HepG2 (cell line): ENCODE measurements around the gene EGR1. TPM values are rescaled to one million over a fixed set of nuclear protein-coding genes. Genes with fewer than 3 reads are reported as not detected.

Experiments
- ELF1 ChIP-seq: sonication (generic); formaldehyde crosslinking; IDR thresholded peaks from 2 replicates; pipeline ENCODE4 v1.4.0; 2020; ENCODE audit warnings: missing genetic modification reagents
- KDM4B ChIP-seq: sonication (generic); formaldehyde crosslinking; IDR thresholded peaks from 2 replicates; pipeline ENCODE4 v1.4.0; 2020; ENCODE audit warnings: missing genetic modification reagents
- KMT2B ChIP-seq: IDR thresholded peaks from 2 replicates; pipeline ENCODE4 v1.6.1; 2016; ENCODE audit warnings: missing genetic modification reagents, missing compliant biosample characterization
- NCOA5 ChIP-seq: sonication (generic); formaldehyde crosslinking; IDR thresholded peaks from 2 replicates; pipeline ENCODE4 v1.4.0; 2020; ENCODE audit warnings: missing genetic modification reagents
- NKX3-1 ChIP-seq: sonication (generic); formaldehyde crosslinking; IDR thresholded peaks from 2 replicates; pipeline ENCODE4 v1.5.0; 2020; ENCODE audit warnings: missing genetic modification reagents
- PITX1 ChIP-seq: sonication (generic); formaldehyde crosslinking; IDR thresholded peaks from 2 replicates; pipeline ENCODE4 v1.5.1; 2020; ENCODE audit warnings: mild to moderate bottlenecking, missing genetic modification reagents
- SAP130 ChIP-seq: IDR thresholded peaks from 2 replicates; pipeline ENCODE4 v1.6.1; 2016; ENCODE audit warnings: low read depth
- SETDB1 ChIP-seq: sonication (generic); formaldehyde crosslinking; IDR thresholded peaks from 2 replicates; pipeline ENCODE4 v1.5.1; 2020; ENCODE audit warnings: missing genetic modification reagents, mild to moderate bottlenecking, borderline replicate concordance
- ZBTB42 ChIP-seq: sonication (generic); formaldehyde crosslinking; IDR thresholded peaks from 2 replicates; pipeline ENCODE4 v1.5.0; 2020; ENCODE audit warnings: mild to moderate bottlenecking, missing genetic modification reagents
- ZNF562 ChIP-seq: sonication (generic); formaldehyde crosslinking; IDR thresholded peaks from 2 replicates; pipeline ENCODE4 v1.8.0; 2022; ENCODE audit warnings: missing genetic modification reagents, borderline replicate concordance
- ZNF776 ChIP-seq: sonication (generic); formaldehyde crosslinking; IDR thresholded peaks from 2 replicates; pipeline ENCODE4 v1.4.0; 2020; ENCODE audit warnings: mild to moderate bottlenecking, missing genetic modification reagents
- ZNF781 ChIP-seq: sonication (generic); formaldehyde crosslinking; IDR thresholded peaks from 2 replicates; pipeline ENCODE4 v1.5.1; 2020; ENCODE audit warnings: borderline replicate concordance, mild to moderate bottlenecking, missing genetic modification reagents; ENCODE audit errors: not compliant biosample characterization
- polyA plus RNA-seq, 8 experiments: library from polyadenylated mRNA; depleted of rRNA in 3 of 8; stranded (reverse) in 7 of 8; unstranded in 1 of 8; fragments of >200 nt; fragmentation: Illumina TruSeq in 4 of 8; extraction: Trizol in 4 of 8; gene quantifications; 2 replicates each; pipeline versions ENCODE4 v1.2.1 to v1.2.3, GENCODE V29; 2011 to 2016; ENCODE audit warnings: low read depth in 4 of 8, missing spikeins in 1 of 8, mixed read lengths in 1 of 8; ENCODE audit not compliant: insufficient read depth in 1 of 8
- total RNA-seq, 5 experiments: library from RNA; depleted of rRNA; stranded (reverse); fragments of >200 nt; fragmentation: Illumina TruSeq; extraction: Trizol; gene quantifications; 2 replicates each; pipeline ENCODE4 v1.2.3, GENCODE V29; 2016; ENCODE audit warnings: low read depth in 1 of 5
- TF ChIP-seq, protein P1 (sequence below): sonication (generic); formaldehyde crosslinking; IDR thresholded peaks from 2 replicates; pipeline ENCODE4 v1.5.0; 2020; ENCODE audit warnings: mild to moderate bottlenecking, missing genetic modification reagents, borderline replicate concordance
- TF ChIP-seq, protein P2 (sequence below): sonication (generic); formaldehyde crosslinking; IDR thresholded peaks from 2 replicates; pipeline ENCODE4 v1.4.0; 2020; ENCODE audit warnings: missing genetic modification reagents, borderline replicate concordance

EGR1 gene
- total and polyA plus RNA-seq, 2 of the 13 experiments (the other 11 are each of a cell fraction or from before 2014, with no cell fraction given): 4.1 to 4.5 TPM

DNA sequence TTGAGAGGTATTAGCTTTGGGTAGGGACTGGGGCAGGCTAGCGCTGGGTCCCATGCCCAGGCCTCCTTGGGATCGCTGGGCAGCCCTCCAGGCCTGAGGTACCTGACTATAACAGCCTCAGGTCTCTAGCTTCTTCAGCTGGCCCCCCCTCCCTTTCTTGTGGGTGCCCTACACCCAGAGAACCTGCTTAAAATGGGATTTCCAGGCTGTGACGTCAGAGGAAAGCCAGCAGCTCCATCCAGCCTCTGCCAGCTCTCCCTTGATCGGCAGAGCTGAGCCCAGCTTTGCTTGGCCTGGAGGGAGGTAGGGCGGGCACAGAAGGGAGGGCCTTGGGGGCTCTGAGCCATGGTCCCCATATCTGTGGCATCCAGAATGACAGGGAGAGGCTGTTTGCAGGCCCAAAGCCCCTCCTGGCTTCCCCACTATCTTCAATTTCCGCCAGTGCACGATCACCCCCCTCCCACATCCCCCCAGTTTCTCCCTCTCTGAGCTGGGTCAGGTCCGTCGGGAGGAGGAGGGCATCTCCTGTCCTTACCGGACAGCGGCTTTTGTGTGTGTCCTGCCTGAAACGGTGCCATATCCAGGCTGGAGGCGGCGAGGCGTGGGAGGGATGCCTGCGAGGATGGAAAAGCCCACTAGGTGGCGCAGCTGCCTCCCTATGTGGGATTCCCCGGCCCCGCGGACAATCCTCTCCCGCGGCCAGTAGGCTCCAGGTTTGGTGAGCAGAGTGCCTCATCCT, 15.6 kb upstream of the EGR1 start (continued):
- TF ChIP-seq, protein P1, sequence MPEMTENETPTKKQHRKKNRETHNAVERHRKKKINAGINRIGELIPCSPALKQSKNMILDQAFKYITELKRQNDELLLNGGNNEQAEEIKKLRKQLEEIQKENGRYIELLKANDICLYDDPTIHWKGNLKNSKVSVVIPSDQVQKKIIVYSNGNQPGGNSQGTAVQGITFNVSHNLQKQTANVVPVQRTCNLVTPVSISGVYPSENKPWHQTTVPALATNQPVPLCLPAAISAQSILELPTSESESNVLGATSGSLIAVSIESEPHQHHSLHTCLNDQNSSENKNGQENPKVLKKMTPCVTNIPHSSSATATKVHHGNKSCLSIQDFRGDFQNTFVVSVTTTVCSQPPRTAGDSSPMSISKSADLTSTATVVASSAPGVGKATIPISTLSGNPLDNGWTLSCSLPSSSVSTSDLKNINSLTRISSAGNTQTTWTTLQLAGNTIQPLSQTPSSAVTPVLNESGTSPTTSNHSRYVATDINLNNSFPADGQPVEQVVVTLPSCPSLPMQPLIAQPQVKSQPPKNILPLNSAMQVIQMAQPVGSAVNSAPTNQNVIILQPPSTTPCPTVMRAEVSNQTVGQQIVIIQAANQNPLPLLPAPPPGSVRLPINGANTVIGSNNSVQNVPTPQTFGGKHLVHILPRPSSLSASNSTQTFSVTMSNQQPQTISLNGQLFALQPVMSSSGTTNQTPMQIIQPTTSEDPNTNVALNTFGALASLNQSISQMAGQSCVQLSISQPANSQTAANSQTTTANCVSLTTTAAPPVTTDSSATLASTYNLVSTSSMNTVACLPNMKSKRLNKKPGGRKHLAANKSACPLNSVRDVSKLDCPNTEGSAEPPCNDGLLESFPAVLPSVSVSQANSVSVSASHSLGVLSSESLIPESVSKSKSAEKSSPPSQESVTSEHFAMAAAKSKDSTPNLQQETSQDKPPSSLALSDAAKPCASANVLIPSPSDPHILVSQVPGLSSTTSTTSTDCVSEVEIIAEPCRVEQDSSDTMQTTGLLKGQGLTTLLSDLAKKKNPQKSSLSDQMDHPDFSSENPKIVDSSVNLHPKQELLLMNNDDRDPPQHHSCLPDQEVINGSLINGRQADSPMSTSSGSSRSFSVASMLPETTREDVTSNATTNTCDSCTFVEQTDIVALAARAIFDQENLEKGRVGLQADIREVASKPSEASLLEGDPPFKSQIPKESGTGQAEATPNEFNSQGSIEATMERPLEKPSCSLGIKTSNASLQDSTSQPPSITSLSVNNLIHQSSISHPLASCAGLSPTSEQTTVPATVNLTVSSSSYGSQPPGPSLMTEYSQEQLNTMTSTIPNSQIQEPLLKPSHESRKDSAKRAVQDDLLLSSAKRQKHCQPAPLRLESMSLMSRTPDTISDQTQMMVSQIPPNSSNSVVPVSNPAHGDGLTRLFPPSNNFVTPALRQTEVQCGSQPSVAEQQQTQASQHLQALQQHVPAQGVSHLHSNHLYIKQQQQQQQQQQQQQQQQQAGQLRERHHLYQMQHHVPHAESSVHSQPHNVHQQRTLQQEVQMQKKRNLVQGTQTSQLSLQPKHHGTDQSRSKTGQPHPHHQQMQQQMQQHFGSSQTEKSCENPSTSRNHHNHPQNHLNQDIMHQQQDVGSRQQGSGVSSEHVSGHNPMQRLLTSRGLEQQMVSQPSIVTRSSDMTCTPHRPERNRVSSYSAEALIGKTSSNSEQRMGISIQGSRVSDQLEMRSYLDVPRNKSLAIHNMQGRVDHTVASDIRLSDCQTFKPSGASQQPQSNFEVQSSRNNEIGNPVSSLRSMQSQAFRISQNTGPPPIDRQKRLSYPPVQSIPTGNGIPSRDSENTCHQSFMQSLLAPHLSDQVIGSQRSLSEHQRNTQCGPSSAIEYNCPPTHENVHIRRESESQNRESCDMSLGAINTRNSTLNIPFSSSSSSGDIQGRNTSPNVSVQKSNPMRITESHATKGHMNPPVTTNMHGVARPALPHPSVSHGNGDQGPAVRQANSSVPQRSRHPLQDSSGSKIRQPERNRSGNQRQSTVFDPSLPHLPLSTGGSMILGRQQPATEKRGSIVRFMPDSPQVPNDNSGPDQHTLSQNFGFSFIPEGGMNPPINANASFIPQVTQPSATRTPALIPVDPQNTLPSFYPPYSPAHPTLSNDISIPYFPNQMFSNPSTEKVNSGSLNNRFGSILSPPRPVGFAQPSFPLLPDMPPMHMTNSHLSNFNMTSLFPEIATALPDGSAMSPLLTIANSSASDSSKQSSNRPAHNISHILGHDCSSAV: no peak
- 0 out of 2 replicates have a peak, but pooled peaks have one; percentile 27 for TF ChIP-seq ELF1
- peak; percentile 30; the same call in 1 of the 2 replicates for TF ChIP-seq SAP130
- TF ChIP-seq ZNF776 (CRISPR knock-in tag): no peak; the same call in 1 of the 2 replicates
- no peak for TF ChIP-seq ZNF781
- TF ChIP-seq NCOA5 (CRISPR knock-in tag): no peak
- TF ChIP-seq PITX1: 0 out of 2 replicates have a peak, but pooled peaks have one; percentile 37
- TF ChIP-seq KDM4B: no peak
- no peak for TF ChIP-seq KMT2B (CRISPR knock-in tag)
- no peak for TF ChIP-seq ZBTB42
- TF ChIP-seq NKX3-1 (CRISPR knock-in tag): no peak
- TF ChIP-seq, protein P2, sequence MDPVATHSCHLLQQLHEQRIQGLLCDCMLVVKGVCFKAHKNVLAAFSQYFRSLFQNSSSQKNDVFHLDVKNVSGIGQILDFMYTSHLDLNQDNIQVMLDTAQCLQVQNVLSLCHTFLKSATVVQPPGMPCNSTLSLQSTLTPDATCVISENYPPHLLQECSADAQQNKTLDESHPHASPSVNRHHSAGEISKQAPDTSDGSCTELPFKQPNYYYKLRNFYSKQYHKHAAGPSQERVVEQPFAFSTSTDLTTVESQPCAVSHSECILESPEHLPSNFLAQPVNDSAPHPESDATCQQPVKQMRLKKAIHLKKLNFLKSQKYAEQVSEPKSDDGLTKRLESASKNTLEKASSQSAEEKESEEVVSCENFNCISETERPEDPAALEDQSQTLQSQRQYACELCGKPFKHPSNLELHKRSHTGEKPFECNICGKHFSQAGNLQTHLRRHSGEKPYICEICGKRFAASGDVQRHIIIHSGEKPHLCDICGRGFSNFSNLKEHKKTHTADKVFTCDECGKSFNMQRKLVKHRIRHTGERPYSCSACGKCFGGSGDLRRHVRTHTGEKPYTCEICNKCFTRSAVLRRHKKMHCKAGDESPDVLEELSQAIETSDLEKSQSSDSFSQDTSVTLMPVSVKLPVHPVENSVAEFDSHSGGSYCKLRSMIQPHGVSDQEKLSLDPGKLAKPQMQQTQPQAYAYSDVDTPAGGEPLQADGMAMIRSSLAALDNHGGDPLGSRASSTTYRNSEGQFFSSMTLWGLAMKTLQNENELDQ (CRISPR knock-in tag): no peak
- TF ChIP-seq SETDB1 (CRISPR knock-in tag): no peak
- no peak for TF ChIP-seq ZNF562 (CRISPR knock-in tag)
